NCI-H2196 treated with DMSO at 0.1 percent for 48 hours (cell line): ENCODE results near the gene UTF1.

ENCODE experiments used
- DNase-seq: peaks from one replicate; lab custom pipeline; 2025; ENCODE audit not compliant: unreplicated experiment; lab: John Stamatoyannopoulos, UW

UTF1 gene

DNA sequence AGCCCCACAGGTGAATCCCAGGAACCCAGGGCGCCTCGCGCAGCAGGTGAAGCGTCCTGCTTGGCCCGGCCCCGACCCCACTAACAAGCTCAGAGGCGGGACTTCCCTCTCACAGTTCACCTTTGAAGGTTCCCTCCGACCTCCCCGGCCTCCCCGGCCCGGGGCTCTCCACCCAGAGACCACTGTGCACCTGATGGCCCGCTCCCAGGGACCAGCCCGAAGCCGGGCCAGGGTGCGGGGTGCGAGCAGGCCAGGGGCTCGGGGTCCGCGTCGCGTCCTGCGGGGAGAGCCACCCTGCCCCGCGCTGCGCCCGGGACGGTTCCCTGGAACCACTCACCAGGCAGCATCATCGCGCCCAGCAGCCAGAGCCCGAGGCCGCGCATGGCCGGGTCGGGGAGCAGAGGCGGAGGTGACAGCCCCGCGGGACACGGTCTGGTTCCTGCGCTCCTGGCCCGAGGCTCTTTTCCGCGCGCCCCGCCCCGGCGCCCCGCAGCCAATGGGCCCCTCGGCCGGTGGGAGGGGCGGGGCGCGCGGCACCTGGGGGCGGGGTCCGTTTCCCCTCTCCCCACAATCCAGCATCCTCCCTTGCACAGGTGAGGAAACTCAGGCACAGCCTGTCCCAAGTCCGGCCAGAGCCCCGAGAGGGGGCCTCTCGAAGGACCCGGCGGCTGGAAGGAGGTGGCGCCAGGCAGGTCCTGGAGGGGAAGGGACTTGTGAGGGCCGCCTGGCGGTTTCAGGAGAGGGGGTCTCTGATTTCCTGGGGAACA lies 46.6 kb downstream of the UTF1 start, which contains the start of gene ADAM8:
Gene ADAM8, minus strand, starts transcription at position 434 of the 767 bp plus-strand sequence. Its CDS starts 51 bp downstream, at position 383.
- no peak for DNase-seq

DNA sequence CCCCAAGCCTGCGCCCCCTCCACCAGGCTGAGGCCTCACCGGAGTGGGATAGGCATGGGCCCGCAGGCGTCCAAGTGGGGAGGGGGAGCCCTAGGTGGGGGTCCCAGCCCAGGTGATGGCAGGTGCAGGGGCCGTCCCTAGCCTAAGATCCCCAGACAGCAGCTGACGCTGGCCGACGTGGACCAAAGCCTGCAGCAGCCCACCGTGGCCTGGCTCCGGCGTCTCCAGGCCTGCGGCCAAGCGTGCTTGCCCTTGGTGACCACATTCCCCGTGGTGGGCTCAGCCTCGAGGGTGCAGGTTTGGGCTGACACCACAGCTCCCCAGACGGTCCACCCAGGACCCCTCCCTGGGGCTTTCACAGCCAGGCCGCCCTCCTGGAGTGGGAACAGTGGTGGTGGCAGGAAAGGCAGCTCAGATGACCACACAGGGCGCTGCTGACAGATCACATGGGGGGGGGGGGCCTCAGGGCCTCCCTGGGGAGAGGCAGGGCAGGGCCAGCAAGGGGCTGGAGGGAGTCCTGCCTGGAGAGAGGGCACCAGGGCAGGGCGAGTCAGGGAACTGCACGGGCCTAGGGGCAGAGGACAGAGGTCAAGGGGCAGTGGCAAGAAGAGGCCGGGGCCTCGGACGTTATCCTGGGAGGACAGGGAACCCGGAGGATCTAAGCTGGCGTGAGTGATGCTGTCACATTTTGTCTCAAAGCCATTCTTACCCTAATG lies 47.4 kb downstream of the UTF1 start:
- DNase-seq = no peak

DNA sequence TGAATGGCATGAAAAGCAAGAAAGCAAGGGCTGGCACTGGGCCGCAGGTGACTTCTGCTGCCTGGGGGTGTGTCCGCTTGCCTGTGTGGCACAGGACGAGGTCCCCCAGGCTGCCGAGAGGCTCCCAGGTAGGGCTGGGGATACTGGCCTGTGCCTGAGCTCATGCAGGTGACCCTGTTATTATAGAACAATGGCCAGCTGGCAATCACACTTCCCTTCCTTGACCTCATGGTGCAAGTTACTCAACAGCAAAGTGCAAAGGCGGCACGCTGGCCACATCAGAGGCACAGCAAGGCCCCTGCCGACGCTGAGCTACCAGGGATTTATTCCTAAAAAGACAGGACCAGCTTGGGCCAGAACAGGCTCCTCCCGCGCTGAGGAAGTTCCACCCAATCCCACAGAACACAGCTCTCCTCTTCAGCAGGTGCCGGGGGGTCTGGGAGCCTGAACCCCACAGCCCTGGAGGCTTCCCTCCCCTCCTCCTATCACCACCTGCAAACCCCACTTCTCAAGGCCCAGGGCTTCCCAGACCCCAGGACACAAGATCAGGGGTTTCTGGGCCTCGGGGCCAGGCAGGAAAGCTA lies 48.1 kb downstream of the UTF1 start:
- no peak for DNase-seq

DNA sequence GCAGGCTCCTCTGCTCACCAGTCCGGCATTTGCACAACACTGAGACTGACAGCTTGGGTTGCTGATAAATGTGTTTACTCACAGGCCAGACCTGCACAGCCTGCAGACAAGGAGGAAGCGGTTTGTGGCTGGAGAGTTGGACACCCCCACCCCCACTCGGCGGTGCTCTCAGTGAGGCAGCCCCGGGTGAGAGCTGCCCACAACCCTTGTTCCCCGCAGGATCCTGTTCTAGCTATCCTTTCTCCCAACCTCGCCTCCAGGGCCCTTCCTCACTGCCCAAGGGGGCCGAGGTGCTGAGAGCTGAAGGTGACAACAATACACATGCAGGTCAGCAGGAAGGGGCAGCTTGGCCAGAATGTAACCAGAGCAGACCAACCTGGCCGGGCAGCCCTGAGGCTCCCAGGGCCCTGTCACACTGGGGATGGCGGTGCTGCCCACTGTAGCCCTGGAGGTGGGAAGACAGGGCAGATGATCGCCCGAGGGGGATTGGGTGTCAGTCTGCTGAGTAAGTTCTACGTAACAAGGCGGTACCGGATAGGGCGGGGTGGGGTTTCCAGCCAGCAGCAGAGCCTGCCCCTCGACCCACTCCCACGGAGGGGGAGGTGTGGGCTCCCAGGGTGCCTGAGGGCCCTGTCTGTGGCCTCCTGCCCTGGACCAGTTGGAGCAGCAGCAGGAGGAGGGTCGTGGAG lies 48.7 kb downstream of the UTF1 start:
- no peak for DNase-seq

DNA sequence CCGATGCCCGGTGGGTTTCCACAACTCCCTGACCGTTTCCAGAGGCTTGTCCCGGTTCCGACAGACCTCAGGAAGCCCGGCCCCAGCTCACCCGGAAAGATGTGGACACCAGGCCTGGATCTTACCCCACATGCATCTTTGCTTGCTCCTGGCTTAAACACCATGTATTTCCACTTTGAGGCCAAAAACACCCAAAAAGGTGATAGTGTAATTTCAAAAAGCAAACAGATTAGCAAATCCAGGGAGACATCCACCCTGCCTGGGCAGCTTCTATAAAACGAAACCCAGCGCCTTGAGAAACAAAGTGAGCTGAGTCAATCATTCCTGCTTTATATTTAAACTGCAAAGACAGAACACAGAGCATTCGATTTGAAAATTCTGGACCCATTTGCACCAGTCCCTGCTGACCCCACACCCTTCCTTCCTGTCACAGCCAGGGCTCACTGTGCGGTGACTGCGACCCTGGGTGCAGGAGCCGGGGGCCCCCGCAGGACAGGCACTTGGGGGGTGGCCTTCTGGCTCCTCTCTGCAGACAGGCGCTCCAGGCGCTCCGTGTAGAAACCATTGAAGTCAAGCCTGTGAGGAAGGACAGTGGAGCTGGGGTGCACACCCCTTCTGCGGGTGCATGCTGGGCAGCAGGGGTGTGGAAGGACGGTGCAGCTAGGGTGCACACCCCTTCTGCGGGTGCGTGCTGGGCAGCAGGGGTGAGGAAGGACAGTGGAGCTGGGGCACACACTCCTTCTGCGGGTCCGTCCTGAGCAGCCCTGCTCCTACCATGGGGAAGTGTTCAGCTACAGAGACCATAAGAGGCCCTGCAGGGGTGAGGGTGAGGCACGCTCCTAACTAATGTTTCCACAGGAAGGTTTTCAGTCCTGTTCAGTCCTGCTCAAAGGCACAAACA lies 49.6 kb downstream of the UTF1 start:
- DNase-seq = no peak

DNA sequence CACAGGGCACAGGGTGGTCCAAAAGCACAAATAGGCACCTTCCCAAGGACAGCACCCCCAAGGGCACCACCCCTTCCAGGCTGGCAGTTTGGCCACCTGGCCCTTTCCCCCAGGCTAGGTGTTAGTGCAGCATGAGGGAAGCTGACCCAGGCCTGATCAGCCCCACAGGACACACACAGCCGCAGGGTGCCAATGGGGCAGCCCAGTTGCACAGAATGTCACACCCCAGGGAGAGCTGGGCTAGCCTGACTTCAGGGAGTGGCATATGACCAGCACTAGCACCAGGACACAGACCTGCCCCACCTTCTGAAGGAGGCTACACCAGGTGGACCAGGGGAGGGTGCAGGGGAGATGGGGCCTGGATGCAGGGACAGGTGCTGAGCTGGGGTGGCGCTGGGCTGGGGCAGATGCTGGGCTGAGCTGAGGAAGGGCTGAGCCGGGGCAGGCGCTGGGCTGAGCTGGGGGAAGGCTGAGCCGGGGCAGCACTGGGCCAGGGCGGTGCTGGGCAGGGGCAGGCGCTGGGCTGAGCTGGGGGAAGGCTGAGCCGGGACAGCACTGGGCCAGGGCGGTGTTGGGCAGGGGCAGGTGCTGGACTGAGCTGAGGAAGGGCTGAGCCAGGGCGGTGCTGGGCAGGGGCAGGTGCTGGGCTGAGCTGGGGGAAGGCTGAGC lies 50.5 kb downstream of the UTF1 start:
- DNase-seq = no peak

DNA sequence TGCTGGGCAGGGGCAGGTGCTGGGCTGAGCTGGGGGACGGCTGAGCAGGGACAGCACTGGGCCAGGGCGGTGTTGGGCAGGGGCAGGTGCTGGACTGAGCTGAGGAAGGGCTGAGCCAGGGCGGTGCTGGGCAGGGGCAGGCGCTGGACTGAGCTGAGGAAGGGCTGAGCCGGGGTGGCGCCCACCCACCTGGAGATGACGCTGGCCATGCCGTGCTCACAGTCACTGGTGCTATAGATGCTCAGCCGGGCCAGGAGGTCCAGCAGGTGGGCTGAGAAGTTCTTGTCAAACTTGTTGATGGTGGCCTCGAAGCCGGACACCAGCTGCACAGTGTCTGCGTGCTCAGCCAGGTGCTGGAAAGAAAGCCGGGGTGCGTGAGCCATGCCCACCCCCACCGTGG lies 51.1 kb downstream of the UTF1 start:
- no peak for DNase-seq
